Choroid plexus epithelial cell (primary cell): ENCODE data around the gene MBTPS1.
"Not testable (repeated sequence)": the region's sequence is repeated elsewhere in the genome, so short reads cannot be mapped to it uniquely, and the experiment has no call there.

Experiments used
- DNase-seq: peaks from one replicate; pipeline ENCODE4 v3.0.0-alpha.2; 2010; ENCODE audit warnings: low read depth
- H3K4me3 ChIP-seq: 2 replicates; pipeline ENCODE4 v1.5.1; 2011; ENCODE audit warnings: low read depth, mild to moderate bottlenecking, control low read depth, low read length, moderate library complexity
- CTCF ChIP-seq: conservative IDR thresholded peaks from 2 replicates; pipeline ENCODE4 v1.5.1; 2011; ENCODE audit warnings: low read depth, mild to moderate bottlenecking, control low read depth, inconsistent platforms, low read length, moderate library complexity

Gene MBTPS1

GRCh38 chr16:84120023-84120422, 3.3 kb upstream of the MBTPS1 start:
- DNase-seq, result no peak
- no peak for TF ChIP-seq CTCF

GRCh38 chr16:84119368-84119767, 2.6 kb upstream of the MBTPS1 start:
- H3K4me3 ChIP-seq, result no peak overlapping the region
- DNase-seq, result no peak
- no peak for TF ChIP-seq CTCF

More at GRCh38 chr16:84120023-84120422, 3.3 kb upstream of the MBTPS1 start:
- no peak overlapping the region for H3K4me3 ChIP-seq

- not testable (repeated sequence) for DNase-seq, H3K4me3 ChIP-seq
These were observed 1.6 kb upstream of the MBTPS1 start for GRCh38 chr16:84118315-84118714.

GRCh38 chr16:84117494-84117843, 727 bp upstream of the MBTPS1 start:
- DNase-seq, result peak; percentile 43
- peak overlapping the region; percentile 97 for H3K4me3 ChIP-seq
- TF ChIP-seq CTCF, result no peak

- peak; percentile 60 for DNase-seq
These were observed 623 bp downstream of the MBTPS1 start for GRCh38 chr16:84115919-84116719.

GRCh38 chr16:84111949-84112348, 4.8 kb downstream of the MBTPS1 start:
- DNase-seq, H3K4me3 ChIP-seq: not testable (repeated sequence)

More at GRCh38 chr16:84115919-84116719, 623 bp downstream of the MBTPS1 start:
- TF ChIP-seq CTCF, result no peak
- H3K4me3 ChIP-seq, result peak overlapping the region; percentile 97

- H3K4me3 ChIP-seq, result no peak overlapping the region
- DNase-seq, result no peak
- no peak for TF ChIP-seq CTCF
These were observed 5.2 kb downstream of the MBTPS1 start for GRCh38 chr16:84111525-84111924.

GRCh38 chr16:84110527-84110926, 6.2 kb downstream of the MBTPS1 start:
- no peak overlapping the region for H3K4me3 ChIP-seq
- TF ChIP-seq CTCF, result no peak
- no peak for DNase-seq
